ENCODE measurements around the gene DSCAM.

Gene DSCAM

DNA sequence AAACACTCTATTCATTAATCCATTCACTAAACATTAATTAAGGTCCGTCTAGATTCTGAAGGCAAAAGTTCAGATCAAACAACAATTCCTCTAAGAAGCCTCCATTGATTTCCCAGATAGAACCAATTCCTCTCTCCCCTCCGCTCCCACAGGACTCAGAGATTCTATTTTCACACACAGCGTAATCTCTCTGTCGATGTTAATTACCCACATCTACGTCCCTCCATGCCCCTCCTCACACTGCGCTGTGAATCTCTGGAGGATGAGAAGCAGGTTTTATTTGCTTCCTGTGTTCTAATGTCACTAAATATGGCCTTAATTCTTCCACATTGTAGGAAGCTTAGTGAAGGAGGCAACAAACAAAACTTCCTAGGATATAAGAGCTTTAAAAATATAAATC lies 306.7 kb downstream of the DSCAM start:
- DNase-seq (ENCODE audit: low read depth), result no peak

DNA sequence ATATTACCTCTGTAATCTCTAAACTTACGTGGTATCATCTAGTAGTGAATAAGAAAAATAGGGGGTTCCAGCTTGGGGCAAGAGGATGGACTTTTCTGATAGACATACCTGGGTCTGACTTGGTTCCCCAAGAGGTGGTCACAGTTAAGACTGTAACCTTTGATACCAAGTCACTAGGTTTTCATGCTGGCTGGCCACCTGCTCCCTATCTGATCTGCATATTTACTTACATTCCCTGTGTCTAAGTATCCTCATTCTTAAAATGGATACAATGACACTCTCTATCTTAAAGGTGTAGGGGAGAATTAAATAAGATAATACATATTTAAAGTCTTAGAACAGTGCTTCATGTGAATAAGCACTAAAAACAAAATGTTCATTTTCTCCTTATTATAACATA lies 312.1 kb downstream of the DSCAM start:
- no peak for DNase-seq (ENCODE audit: low read depth)

DNA sequence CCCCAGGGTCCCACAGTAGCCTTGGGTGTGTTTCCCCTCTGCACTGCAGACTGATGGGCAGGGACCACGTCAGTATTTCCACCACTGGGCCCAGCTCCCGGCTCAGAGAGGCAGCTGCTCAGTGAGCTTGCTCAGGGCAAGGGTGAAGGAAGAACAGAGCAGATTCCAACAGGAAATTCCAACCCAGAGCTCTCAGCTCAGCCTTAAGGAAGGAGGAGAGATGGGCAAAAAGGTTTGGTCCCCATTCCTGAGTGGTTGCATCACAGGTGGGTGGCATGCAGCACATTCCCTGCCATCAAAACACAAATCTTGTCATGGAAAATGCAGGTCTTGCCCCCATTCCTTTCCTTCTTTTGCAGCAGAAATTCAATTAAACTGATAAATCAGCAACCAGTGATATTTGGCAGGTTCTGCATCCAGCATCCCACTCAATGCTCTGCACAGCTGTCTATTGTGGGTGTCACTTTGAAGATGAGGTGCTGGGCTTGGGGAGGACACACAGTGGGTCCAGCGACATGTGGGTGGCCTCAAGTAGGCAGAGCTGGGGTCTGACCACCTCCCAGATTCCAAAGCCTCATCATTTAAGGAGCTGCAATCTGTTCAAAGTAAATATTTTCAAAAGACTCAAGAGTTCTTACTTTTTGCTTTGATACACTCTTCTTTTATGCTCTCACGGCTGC lies 315.4 kb downstream of the DSCAM start:
- no peak for DNase-seq (ENCODE audit: low read depth)

DNA sequence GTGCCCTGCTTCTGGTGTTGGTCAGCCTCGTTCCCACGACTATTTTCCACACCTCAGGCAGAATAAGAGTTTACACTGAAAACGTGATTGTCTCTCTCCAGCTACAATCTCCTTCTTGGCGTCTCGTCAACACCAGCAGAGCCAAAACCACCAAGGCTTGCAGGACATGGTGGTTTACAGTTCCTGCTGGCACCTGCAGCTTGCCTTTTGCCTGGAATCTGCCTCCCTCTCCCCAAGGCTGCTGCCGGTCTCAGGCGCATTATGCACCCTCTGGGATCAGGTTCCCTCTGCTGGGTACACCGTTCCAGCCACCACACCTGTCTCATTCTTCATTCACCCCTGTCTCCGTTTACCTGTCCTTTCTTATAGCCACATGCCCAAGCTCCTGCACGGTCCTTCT lies 315.9 kb downstream of the DSCAM start:
- DNase-seq (ENCODE audit: low read depth), result no peak

DNA sequence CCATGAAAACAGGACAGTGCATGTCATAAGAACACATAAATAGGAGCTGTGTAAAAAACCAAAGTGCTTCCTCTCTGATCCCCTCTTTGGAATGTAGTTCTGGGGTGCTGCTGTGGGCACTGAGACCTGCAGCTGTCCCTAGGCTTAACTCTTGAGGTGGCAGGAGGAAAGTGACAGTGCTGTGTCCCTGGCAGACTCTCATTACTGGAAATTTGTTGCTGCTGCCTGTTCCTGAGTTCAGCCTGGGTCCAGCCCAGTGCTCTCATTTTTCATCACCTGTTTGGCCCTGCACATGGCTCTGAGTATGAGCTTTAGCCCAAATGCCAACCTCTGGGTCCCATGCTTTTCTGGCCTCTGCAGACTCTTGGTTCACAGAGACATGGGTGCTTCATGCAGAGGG lies 329.3 kb downstream of the DSCAM start:
- DNase-seq (ENCODE audit: low read depth), result no peak

DNA sequence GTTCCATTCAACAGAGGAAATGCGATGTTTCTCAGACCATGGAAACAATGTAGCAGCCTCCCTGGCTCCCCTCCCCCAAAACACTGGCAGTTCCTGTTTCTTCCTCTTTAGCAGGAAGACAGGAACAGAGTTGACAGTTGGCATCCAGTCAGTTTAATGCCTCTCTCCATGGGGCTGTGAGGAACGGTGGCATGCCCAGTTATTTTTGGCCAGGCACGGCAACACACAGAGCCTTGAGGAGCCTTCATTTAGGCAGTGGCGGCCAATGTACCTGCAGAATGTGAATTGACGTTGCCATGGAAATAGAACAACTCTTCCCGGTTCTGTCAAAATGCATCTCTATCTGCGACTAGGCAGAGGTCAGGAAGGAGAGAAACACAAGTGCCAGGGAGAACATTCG lies 330.6 kb downstream of the DSCAM start:
- no peak for DNase-seq (ENCODE audit: low read depth)

DNA sequence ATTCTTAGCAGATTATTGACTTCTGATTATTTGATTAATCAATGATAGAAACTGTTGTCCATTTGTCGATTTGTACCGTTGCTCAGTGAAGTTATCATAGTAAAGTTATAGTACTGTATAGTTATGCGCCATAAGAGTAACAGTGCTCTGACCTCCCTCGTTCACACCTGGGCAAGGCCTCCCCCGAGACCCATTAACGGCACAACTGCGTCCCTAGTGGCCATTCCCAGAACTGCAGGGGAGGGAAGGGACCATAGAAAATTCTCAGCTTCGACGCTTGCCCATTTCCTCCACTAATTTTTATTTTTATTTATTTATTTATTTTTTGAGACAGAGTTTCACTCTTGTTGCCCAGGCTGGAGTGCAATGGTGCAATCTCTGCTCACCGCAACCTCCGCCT lies 334.4 kb downstream of the DSCAM start:
- peak; percentile 6 for DNase-seq (ENCODE audit: low read depth)

DNA sequence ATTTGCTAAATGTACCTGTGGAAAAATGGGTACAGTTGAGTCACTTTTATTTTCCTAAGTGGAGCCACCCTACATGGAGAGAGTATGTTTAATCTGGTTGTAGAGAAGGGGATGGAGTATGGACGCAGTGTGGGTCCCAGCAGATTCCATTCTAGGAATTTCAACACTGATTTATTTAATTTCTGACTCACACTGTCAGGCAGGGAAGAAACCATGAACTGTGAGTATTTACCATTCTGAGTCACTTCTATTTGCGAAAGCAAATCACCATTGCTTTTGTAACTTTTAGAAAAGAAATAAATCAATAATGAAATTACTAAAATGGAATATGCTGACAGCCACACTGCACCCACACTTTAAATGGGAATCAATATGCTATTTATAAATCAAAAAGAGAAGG lies 339.0 kb downstream of the DSCAM start:
- DNase-seq (ENCODE audit: low read depth), result no peak

DNA sequence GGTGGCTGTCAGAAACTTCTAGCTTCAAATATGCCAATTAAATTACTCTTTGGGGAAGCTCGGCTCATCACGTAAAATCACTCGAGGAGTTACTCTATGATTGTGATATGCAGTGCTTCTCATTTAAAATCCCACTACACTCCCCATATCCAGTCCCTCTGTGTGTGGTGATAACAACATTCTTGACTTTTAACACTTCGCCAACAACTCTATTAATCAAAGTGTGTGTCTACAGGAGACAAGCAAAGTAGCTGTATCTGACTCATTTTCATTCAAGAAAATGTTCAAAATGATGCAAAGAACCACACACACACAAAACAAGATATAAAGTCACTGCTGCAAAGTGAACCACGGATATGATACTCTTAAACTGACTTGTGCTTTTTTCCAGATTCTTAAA lies 341.3 kb downstream of the DSCAM start:
- DNase-seq (ENCODE audit: low read depth), result no peak

DNA sequence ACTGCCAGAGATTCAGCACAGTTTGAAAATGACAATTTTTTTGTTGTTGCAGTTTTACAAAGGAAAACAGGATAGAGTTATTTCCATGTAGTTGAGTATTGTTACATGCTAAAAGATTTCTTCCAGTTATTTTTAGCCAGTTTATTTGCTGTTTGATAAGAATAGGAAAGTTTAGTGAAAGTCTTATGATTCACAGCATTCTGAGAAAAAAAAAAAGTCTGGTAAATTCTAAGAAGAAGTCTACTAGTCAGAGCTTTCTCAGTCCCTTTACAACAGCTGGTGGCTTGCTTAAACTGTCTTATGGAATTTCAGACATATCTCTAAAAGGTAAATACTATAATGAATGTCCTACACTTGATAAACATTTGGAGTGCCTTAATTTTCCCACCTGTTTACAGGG lies 341.7 kb downstream of the DSCAM start:
- no peak for DNase-seq (ENCODE audit: low read depth)

DNA sequence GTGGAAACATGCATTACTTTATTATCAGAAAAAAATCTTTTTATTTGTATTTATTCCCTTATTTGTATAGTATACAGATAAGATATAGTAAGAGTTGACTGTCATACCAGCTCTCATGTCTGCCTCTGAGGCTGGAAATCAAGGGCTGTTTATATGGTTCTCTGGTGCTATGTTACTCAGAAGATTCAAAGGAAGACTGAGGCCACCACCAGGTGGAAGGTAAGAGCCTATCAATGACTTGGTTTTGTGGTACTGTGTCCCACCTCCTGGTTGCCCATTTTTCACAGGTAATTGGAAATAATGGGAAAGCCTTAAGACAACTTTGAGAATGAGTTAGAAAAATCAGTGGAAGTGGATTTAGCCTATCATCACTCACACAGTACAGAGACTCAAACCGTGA lies 342.1 kb downstream of the DSCAM start:
- no peak for DNase-seq (ENCODE audit: low read depth)

DNA sequence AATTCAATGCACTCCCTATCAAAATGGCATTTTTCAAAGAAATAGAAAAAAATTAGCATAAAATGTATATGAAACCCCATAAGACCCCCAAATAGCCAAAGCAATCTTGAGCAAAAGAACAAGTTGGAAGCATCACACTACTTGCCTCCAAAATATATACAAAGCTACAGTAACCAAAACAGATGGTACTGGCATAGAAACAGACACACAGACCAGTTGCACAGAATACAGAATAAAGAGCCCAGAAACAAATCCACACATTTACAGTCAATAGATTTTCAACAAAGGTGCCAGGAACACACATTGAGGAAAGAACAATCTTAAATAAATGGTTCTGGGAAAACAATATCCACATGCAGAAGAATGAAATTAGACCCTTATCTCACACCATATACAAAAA lies 350.8 kb downstream of the DSCAM start:
- DNase-seq (ENCODE audit: low read depth), result no peak

DNA sequence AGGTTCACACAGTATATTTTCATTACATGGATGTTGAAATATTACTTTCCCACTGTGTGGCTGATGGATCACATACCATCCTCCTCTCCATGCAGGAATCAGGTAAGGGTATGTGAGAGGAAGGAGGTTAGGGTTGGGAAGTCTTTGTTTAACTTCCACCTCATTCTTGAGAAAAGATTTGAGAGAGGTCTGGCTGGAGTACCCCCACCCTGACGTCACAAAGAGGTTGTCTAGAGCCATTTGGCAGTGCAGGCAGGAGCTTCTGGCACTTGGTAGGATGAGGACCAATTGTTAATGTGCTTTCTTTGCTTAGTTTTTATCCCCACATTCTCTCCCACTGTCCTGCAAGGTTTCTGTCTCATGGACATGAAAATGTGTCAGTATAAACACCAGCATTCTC lies 356.6 kb downstream of the DSCAM start:
- no peak for DNase-seq (ENCODE audit: low read depth)

DNA sequence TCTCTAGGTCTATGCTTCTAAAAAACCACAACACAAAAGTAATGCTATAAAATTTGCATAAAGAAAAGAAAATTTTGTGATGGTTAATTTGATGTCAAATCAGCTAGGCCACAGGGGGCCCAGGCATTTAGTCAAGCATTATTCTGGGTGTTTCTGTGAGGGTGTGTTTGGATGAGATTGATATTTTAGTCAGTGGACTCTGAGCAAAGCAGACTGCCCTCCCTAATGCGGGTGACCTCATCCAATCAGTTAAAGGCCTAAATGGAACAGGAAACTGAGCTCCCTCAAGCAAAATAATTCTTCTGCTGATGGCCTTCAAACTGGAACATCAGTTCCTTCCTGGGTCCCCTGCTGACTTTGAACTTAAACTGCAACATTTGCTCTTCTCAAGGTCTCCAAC lies 358.0 kb downstream of the DSCAM start:
- DNase-seq (ENCODE audit: low read depth), result no peak

DNA sequence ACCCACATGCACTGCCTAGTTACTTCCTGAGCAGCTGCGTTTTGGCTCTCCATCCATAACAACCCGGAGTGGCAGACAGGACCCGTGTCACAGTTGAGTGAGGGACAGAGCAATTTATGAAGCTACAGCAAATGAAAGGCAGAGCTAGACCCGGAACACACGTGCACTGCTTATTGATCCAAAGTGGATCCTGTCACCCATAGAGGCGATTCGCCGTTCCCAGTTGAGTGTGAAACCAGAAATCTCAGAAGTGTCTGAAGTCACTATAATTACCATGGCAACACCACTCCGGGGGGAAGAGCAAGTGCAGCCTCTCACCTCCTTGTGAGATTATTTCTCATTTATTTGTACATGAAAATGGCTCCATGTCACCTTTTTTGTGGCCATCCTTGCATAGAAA lies 365.2 kb downstream of the DSCAM start:
- no peak for DNase-seq (ENCODE audit: low read depth)

DNA sequence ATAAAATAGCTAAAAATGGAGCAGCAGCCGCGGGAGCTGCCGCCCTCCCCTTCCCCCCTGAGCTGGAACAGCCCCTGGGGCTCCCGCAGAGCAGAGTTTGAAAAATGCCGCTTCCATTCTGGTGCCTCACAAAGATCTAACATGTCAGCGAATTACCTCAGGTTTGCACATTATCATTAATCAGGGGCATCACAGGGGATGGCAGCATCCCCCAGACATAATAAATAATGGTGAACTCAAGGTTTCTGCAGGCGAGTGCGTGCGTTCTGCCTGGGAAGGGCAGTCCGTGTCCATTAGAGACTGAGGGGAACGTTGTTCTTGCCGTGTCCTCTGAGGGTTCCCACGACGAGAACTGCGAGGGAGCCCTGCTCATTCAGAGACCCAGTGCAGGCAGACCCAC lies 372.4 kb downstream of the DSCAM start:
- no peak for DNase-seq (ENCODE audit: low read depth)

DNA sequence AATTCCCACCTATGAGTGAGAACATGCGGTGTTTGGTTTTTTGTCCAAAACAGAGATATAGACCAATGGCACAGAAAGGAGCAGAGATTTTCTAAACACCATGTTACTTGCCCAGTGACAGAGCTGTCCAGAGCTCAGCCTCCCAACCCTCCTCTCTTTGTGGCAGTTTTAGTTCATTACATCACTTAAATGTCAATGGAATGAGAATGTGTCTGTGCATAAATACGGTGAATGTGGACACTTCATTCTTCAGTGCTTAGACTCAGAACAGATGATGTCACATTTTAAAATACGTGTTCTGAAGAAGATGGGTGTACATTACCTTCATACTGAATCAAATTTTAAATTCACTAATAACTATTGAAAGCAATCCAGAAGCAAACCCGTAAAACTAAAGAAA lies 374.9 kb downstream of the DSCAM start:
- DNase-seq (ENCODE audit: low read depth), result no peak

DNA sequence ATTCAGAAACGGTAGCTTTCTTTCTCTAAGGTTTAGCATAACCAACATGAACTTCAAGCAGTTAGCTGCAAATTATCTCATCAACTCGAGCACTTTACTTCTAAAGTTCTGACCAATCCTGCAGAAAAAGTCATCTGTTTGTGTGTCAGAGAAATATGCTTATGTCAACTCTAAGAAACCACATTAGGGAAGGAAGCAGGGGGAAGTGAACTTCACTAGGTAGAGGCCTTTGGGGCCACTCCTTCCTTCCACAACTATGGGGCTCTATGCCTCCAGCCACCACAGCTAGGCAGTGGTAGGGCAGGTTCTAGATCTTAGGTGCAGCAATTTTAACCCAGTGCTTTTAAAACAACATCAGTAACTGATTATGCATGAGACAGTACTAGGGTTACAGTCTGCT lies 375.9 kb downstream of the DSCAM start:
- no peak for DNase-seq (ENCODE audit: low read depth)

DNA sequence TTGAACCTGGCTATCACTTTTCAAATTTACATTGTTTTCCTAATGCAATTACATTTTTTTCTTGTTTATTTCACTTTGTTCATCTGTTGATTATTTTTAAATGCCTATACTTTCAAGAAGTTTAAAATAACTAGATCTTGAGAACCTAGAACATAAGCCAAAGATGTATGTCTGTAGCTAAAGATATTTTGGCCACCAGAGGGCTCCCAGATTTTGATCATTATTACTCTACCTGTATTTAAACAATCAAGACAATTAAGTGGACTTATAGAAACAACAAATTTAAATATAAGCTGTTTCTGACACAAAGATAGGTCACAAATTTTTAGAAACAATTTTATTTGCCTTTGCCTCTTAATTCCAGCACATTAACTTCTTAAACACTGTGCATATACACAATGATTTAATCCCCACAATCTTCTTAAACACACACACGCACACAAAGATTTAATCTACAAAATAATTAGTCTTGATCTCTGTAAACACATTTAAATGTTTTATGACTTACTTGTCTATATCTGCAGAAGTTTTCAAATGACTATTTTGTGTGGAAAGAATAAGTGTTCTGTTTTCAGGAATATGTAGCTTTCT lies 380.0 kb downstream of the DSCAM start:
- no peak for DNase-seq (ENCODE audit: low read depth)

DNA sequence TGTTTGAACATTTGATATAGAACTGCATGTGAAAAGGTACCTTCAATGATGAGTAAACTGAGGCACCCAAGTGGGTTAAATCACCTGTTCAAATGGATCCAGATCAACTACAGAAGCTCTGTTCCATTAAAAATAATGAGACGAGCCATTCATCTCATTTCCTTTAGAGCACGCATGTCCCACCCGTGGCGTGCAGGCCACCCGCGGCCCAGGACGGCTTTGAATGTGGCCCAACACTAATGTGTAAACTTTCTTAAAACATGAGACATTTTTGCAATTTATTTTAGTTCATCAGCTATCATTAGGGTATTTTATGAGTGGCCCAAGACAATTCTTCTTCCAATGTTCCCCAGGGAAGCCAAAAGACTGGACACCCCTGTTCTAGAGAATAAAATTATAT lies 381.6 kb downstream of the DSCAM start:
- DNase-seq (ENCODE audit: low read depth), result no peak

DNA sequence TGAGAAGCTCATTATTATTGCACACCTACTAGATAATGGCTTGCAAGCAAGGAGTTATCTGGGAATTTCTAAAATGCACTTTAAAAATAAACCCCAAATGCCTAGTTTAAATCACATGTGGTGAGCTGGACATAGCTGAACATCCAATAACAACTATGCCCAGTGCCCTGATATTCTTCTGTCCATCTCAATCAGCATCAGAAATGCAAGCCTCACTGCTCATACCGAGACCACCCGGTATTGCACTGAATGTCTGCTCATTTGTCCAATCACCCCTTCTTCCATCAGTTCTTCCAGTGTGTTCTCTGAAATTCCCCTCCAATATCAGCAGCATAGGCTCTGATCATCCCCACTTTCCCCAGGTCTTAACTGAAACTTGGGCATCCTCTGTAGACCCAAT lies 383.8 kb downstream of the DSCAM start:
- DNase-seq (ENCODE audit: low read depth), result no peak

DNA sequence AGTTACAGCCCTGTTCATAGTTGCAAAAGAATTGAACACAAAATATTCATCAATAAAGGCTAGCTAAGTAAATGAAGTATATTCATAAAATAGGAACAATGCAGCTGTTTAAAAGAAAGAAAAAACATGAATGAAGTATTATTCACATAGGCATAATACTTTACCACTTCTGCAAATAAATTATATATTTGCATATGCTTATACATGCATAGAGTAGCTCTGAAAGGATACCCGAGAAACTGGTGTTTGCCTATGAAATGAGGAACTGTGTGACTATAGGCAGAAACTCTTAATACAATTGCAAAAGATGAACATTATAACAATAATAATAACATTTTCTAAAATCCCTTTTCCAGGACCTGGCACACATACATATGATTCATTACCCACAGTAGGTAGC lies 385.9 kb downstream of the DSCAM start:
- no peak for DNase-seq (ENCODE audit: low read depth)

DNA sequence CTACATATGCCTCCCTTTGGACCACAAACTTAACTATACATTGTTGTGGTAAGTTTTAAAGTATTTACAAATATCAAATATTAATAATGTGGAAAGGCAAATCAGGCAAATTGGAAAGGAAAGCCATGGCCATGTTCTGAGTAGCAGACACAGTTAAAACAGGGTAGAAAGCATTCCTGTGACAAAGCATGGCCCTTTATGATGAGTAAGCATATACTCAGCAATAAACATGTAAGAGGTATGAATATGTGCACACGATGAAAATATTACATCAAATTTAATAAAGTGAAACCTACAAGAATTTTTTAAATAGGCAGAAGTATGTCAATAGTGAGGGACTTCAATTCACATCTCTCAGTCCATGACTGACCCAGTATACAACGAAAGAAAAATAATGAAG lies 389.2 kb downstream of the DSCAM start:
- DNase-seq (ENCODE audit: low read depth), result no peak

DNA sequence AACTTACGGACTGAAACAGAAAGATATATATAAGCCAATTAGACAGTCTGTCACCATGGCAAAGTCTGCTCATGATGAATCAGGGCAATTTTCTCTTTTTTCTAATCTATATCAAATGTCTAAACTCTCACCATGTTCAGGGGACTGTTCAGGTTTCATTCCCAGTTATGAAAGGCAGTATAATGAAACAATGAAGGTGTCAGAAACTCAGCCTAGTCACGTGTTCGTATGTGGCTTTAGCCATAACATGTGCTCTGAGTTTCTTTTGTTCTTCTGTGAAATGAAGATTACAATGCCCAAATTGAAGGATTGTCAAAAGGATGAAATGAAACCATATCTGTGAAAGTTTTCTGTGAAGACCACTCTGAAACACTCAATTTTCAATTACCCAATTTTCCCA lies 392.9 kb downstream of the DSCAM start:
- no peak for DNase-seq (ENCODE audit: low read depth)

DNA sequence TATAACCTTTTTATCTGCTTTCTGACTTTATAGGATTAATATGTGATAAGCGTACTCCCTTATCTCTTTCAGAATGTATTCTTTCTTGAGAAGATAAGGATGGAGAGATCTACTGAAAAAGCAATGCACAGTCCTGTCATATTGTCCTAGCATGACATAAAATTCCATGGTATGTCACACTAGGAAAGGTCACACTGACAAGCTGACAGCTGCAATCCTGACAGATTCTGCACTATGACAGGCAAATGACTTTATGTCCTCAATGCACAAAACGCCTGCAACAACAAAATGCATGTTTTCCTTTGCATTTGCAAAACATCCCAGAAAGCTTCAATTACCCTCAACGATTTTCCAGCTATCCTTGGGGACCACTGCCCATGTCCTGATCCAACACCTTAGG lies 393.8 kb downstream of the DSCAM start:
- DNase-seq (ENCODE audit: low read depth), result no peak

All from activated T-cell treated with anti-CD3 and anti-CD28 coated beads for 48 hours (primary cell).